Myometrial cell (primary cell): ENCODE results near the gene ZNF33A. TPM values are rescaled to one million over a fixed set of nuclear protein-coding genes. Genes with fewer than 3 reads are reported as not detected.

Experiments
- total RNA-seq: library from RNA; depleted of rRNA; stranded (reverse); fragments of >200 nt; gene quantifications from 2 replicates; pipeline ENCODE4 v1.2.3, GENCODE V29; 2015

ZNF33A gene
- 0.86 and 8.0 TPM in 2 replicates for total RNA-seq

DNA sequence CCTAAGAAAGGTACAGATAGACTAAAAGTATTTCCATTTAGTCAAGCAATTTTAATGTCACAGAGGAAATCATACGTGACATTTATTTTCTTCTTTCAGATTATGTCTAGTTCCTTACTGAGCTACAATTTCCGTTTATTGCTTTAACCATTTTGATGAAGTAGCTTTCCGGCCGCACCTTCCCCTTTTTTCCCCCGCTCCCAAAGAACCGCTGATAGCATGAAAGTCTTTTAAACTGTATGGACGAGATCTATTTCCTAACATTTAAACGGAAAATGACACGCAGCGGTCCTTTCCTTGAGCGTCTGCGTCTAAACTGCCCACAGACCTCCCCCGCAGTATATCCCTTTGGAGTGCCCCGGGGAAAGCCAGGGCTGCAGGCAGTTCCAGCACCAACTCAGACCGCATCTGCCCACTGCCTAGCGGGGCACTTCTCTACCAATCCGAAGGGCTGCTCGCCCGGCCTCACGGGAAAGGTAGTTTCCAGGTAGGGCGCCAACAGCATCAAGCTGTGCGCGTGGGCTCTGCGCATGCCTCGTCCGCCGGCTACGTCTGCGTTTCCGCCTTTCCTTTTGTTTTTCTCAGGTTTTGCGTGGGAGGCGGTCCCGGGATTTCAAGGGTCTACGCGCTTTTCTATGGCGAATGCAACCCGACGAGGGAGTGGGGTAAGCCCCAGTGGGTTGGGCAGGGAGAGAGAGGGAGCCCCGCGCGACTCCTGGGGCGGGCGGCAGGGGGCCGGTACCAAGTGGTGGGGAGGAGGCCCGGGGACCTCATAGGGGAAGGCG lies at the start of gene ZNF33A:
ZNF33A (plus strand) TSS at position 557 of the 785 bp plus-strand sequence. CDS start 1,667 bp downstream, outside the sequence.

DNA sequence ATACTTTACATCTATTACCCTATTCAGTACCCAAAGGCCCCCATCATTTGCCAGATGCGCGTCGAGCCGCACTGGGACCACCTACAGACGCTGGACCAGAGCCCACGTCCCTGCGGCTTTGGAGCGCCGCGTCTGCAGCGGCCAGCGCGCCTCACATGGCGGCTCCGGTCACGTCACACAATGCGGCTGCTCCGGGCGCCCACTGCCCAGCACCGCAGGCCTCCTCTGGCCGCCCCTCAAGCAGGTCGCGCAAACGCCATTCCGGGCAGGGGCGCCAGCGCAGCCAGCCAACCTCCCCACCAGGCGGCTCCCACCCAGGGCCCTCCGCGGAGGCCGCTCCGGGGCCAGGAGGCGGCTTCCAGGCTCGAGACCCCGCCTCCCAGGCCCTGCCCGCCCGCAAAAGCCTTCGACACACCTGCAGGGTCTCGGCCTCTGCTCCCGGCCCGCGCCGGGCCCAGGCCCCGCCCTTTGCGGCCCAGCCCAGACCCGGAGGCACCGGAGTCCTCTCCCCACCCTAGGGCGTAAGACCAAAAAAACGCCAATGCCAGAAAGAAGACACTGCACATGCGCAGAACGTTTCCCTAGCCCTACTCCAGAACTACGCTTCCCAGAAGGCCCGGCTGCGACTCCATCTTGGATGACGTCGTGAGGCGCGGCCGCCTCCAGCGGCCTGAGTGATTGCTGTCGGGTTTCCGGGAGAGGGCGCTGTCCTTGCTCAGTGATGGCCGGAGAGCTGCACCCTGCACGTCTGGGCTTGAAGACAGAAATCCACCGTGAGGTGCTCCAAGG lies 34.2 kb upstream of the ZNF33A start, which contains the start of gene ZNF25:
ZNF25 (minus strand) TSS at position 557 of the 789 bp plus-strand sequence. CDS start 4,925 bp downstream, outside the sequence.

DNA sequence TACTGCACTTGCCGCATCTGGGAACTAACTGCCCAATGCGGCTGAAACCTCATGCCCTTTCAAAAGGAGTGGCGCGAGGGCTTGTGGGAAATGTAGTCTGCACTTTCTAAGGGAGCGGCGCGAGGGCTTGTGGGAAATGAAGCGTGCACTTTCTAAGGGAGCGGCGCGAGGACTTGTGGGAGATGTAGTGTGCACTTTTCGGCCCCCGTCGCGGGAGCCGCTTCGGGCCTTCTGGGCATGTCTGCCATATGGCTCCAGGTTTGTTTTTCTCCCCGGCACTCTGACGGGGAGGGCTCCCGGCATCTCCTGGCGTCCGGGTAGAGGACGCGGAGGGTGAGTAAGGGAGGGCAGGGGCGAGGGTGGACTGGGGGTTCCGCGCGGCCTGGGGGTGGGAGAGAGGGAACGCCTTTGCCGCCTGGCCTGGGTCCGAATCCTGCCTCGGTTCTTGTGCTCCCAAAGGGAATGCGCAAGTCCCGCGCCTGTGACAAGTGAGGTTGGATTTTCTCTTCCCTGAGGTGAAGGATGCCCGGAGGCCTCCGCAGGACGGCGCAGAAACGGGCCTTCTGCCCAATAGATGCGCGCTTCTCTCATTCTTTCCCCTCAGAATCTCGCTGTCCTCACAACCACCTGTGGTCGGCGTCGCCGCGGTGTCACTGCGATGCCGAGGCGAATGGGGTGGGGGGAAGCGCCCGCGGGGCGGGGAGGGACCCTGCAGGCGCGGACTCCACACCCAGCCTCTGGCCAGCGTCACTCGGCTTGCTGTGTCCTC lies 83.9 kb downstream of the ZNF33A start, which contains the start of gene ZNF37A:
ZNF37A (plus strand) TSS at position 180 of the 769 bp plus-strand sequence. CDS start 2,281 bp downstream, outside the sequence.

Other genes starting within 250 kb of the ZNF33A start
- gene ZNF248, start 153.1 kb upstream of the ZNF33A start, total RNA-seq = 2.9 and 3.2 TPM in 2 replicates
- 4.3 and 5.5 TPM in 2 replicates for gene ZNF25, start 34.0 kb upstream of the ZNF33A start, total RNA-seq
- gene ZNF37A, start 83.7 kb downstream of the ZNF33A start, total RNA-seq = 4.0 and 8.5 TPM in 2 replicates